HepG2 (cell line): ENCODE results near the gene C14orf119. TPM values are rescaled to one million over a fixed set of nuclear protein-coding genes. Genes with fewer than 3 reads are reported as not detected.

Experiments
- ATRX ChIP-seq: sonication (generic); formaldehyde crosslinking; IDR thresholded peaks from 2 replicates; pipeline ENCODE4 v1.4.0; 2020; ENCODE audit warnings: missing genetic modification reagents, borderline replicate concordance
- FLYWCH1 ChIP-seq: sonication (generic); formaldehyde crosslinking; IDR thresholded peaks from 2 replicates; pipeline ENCODE4 v1.8.1; 2023; ENCODE audit warnings: mild to moderate bottlenecking, missing genetic modification reagents
- FOXP1 ChIP-seq, 2 experiments: fragments of 450-650 bp in 1 of 2; IDR thresholded peaks; 2 replicates each; pipeline ENCODE4 v1.6.1; 2017 to 2018; ENCODE audit warnings: antibody characterized with exemption in 1 of 2
- IRF2 ChIP-seq: IDR thresholded peaks from 2 replicates; pipeline ENCODE4 v1.6.1; 2018; ENCODE audit warnings: missing genetic modification reagents, missing compliant biosample characterization
- PHB2 ChIP-seq: fragments of 450-650 bp; IDR thresholded peaks from 2 replicates; pipeline ENCODE4 v1.6.1; 2018; ENCODE audit not compliant: partially characterized antibody
- SMAD3 ChIP-seq: sonication (generic); formaldehyde crosslinking; IDR thresholded peaks from 2 replicates; pipeline ENCODE4 v1.4.0; 2020; ENCODE audit warnings: missing genetic modification reagents
- ZNF10 ChIP-seq: sonication (generic); formaldehyde crosslinking; IDR thresholded peaks from 2 replicates; pipeline ENCODE4 v1.4.0; 2020; ENCODE audit warnings: mild to moderate bottlenecking, low read depth, missing genetic modification reagents, borderline replicate concordance
- ZSCAN12 ChIP-seq: sonication (generic); formaldehyde crosslinking; IDR thresholded peaks from 2 replicates; pipeline ENCODE4 v1.9.0; 2021; ENCODE audit warnings: mild to moderate bottlenecking, missing genetic modification reagents
- polyA plus RNA-seq, 8 experiments: library from polyadenylated mRNA; depleted of rRNA in 3 of 8; stranded (reverse) in 7 of 8; unstranded in 1 of 8; fragments of >200 nt; fragmentation: Illumina TruSeq in 4 of 8; extraction: Trizol in 4 of 8; gene quantifications; 2 replicates each; pipeline versions ENCODE4 v1.2.1 to v1.2.3, GENCODE V29; 2011 to 2016; ENCODE audit warnings: low read depth in 4 of 8, missing spikeins in 1 of 8, mixed read lengths in 1 of 8; ENCODE audit not compliant: insufficient read depth in 1 of 8
- total RNA-seq, 5 experiments: library from RNA; depleted of rRNA; stranded (reverse); fragments of >200 nt; fragmentation: Illumina TruSeq; extraction: Trizol; gene quantifications; 2 replicates each; pipeline ENCODE4 v1.2.3, GENCODE V29; 2016; ENCODE audit warnings: low read depth in 1 of 5
- TF ChIP-seq, protein P1 (sequence below): sonication (generic); formaldehyde crosslinking; conservative IDR thresholded peaks from 2 replicates; pipeline ENCODE4 v1.4.0; 2020; ENCODE audit warnings: missing genetic modification reagents
- TF ChIP-seq, protein P2 (sequence below): sonication (generic); formaldehyde crosslinking; IDR thresholded peaks from 2 replicates; pipeline ENCODE4 v1.9.0; 2021; ENCODE audit warnings: missing genetic modification reagents, borderline replicate concordance
- TF ChIP-seq, protein P3 (sequence below): sonication (generic); formaldehyde crosslinking; conservative IDR thresholded peaks from 2 replicates; pipeline ENCODE4 v1.4.0; 2020; ENCODE audit warnings: mild to moderate bottlenecking, missing genetic modification reagents, moderate library complexity
- TF ChIP-seq, protein P4 (sequence below): sonication (generic); formaldehyde crosslinking; IDR thresholded peaks from 2 replicates; pipeline ENCODE4 v1.5.1; 2020; ENCODE audit warnings: missing genetic modification reagents, mild to moderate bottlenecking, borderline replicate concordance

Gene C14orf119
- total and polyA plus RNA-seq, 2 of the 13 experiments (the other 11 are each of a cell fraction or from before 2014, with no cell fraction given) = 117 to 206 TPM

DNA sequence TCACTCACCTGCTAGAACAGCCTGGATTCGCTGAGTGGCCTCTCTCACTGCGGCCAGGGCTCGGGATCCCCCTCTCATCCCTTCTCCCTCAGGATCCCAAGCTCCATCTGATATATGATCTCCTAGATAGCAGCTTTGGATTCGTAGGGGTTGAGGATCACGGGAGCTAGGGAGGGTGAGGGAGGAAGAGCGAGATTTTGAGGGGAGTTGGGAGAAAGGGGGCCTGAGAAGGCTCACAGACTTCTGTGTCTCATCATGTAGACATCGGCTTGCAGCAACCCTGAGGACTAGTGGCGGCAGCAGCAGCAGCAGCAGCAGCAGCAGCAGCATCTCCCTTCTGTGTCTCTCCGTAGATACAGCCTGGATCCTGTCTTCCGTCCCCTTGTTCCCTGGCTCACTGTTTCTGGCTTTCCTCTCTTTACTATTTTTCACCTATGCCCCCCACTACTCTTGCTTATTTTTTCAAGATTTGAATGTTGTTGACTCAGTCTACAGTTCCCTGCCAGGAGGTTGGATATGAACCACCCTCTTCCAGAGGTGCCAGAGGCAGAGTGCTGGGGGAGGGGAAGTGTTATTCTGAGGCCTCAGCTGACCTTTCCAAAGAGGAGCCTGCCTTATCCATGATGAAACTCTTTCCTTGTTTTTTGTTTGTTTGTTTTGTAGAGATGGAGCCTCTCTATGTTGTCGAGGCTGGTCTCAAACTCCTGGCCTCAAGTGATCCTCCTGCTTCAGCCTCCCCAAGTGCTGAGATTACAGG lies 9.5 kb downstream of the C14orf119 start, which contains the start of gene CIROP (continued):
- no peak for TF ChIP-seq ZSCAN12
- no peak for TF ChIP-seq FLYWCH1
- TF ChIP-seq PHB2 = no peak
- TF ChIP-seq, protein P1, sequence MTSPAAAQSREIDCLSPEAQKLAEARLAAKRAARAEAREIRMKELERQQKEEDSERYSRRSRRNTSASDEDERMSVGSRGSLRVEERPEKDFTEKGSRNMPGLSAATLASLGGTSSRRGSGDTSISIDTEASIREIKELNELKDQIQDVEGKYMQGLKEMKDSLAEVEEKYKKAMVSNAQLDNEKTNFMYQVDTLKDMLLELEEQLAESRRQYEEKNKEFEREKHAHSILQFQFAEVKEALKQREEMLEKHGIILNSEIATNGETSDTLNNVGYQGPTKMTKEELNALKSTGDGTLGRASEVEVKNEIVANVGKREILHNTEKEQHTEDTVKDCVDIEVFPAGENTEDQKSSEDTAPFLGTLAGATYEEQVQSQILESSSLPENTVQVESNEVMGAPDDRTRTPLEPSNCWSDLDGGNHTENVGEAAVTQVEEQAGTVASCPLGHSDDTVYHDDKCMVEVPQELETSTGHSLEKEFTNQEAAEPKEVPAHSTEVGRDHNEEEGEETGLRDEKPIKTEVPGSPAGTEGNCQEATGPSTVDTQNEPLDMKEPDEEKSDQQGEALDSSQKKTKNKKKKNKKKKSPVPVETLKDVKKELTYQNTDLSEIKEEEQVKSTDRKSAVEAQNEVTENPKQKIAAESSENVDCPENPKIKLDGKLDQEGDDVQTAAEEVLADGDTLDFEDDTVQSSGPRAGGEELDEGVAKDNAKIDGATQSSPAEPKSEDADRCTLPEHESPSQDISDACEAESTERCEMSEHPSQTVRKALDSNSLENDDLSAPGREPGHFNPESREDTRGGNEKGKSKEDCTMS = no peak
- TF ChIP-seq ZNF10 (CRISPR knock-in tag) = no peak
- TF ChIP-seq, protein P2, sequence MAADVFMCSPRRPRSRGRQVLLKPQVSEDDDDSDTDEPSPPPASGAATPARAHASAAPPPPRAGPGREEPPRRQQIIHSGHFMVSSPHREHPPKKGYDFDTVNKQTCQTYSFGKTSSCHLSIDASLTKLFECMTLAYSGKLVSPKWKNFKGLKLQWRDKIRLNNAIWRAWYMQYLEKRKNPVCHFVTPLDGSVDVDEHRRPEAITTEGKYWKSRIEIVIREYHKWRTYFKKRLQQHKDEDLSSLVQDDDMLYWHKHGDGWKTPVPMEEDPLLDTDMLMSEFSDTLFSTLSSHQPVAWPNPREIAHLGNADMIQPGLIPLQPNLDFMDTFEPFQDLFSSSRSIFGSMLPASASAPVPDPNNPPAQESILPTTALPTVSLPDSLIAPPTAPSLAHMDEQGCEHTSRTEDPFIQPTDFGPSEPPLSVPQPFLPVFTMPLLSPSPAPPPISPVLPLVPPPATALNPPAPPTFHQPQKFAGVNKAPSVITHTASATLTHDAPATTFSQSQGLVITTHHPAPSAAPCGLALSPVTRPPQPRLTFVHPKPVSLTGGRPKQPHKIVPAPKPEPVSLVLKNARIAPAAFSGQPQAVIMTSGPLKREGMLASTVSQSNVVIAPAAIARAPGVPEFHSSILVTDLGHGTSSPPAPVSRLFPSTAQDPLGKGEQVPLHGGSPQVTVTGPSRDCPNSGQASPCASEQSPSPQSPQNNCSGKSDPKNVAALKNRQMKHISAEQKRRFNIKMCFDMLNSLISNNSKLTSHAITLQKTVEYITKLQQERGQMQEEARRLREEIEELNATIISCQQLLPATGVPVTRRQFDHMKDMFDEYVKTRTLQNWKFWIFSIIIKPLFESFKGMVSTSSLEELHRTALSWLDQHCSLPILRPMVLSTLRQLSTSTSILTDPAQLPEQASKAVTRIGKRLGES (CRISPR knock-in tag) = no peak
- TF ChIP-seq, protein P3, sequence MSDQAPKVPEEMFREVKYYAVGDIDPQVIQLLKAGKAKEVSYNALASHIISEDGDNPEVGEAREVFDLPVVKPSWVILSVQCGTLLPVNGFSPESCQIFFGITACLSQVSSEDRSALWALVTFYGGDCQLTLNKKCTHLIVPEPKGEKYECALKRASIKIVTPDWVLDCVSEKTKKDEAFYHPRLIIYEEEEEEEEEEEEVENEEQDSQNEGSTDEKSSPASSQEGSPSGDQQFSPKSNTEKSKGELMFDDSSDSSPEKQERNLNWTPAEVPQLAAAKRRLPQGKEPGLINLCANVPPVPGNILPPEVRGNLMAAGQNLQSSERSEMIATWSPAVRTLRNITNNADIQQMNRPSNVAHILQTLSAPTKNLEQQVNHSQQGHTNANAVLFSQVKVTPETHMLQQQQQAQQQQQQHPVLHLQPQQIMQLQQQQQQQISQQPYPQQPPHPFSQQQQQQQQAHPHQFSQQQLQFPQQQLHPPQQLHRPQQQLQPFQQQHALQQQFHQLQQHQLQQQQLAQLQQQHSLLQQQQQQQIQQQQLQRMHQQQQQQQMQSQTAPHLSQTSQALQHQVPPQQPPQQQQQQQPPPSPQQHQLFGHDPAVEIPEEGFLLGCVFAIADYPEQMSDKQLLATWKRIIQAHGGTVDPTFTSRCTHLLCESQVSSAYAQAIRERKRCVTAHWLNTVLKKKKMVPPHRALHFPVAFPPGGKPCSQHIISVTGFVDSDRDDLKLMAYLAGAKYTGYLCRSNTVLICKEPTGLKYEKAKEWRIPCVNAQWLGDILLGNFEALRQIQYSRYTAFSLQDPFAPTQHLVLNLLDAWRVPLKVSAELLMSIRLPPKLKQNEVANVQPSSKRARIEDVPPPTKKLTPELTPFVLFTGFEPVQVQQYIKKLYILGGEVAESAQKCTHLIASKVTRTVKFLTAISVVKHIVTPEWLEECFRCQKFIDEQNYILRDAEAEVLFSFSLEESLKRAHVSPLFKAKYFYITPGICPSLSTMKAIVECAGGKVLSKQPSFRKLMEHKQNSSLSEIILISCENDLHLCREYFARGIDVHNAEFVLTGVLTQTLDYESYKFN (CRISPR knock-in tag) = 0 out of 2 replicates have a peak, but pooled peaks have one; percentile 29
- TF ChIP-seq IRF2 (CRISPR knock-in tag) = no peak; the same call in 1 of the 2 replicates
- TF ChIP-seq SMAD3 (CRISPR knock-in tag) = no peak
- TF ChIP-seq, protein P4, sequence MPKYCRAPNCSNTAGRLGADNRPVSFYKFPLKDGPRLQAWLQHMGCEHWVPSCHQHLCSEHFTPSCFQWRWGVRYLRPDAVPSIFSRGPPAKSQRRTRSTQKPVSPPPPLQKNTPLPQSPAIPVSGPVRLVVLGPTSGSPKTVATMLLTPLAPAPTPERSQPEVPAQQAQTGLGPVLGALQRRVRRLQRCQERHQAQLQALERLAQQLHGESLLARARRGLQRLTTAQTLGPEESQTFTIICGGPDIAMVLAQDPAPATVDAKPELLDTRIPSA (CRISPR knock-in tag) = no peak
- TF ChIP-seq FOXP1 (IDR thresholded peaks at IDR 0.05) = no peak; the same call in 1 of the 2 replicates
- peak; percentile 33; the same call in 1 of the 2 replicates for TF ChIP-seq FOXP1 (CRISPR knock-in tag; IDR thresholded peaks at IDR 0.05)
- no peak for TF ChIP-seq ATRX (CRISPR knock-in tag)
